ENCODE results near the gene LITAF. TPM values are rescaled to one million over a fixed set of nuclear protein-coding genes. Genes with fewer than 3 reads are reported as not detected.
A peak's percentile ranks its signal among the peaks of the same experiment; 100 is the strongest.

The LITAF gene
- total RNA-seq, 4 donors from 2014 or later, result 32.8 to 193 (median 101) TPM

- peak; percentile 51 for DNase-seq
- no peaks in the 10 kb centered on the region for H3K9me3 ChIP-seq
- peak overlapping the region; percentile 71 to 95 (median 78) for H3K4me3 ChIP-seq
- H3K27me3 ChIP-seq, result no peaks in the 10 kb centered on the region
- TF ChIP-seq POLR2AphosphoS5 (IDR thresholded peaks at IDR 0.05), result peak in 2 of 3 donors; percentile 22 to 25
- TF ChIP-seq POLR2A (IDR thresholded peaks at IDR 0.05), result peak; percentile 31
- TF ChIP-seq EP300 (IDR thresholded peaks at IDR 0.05; ENCODE audit: low read depth), result no peak
- peak overlapping the region; percentile 91 to 95 (median 92) for H3K27ac ChIP-seq
- 11% methylated on average over 27 of the region's 29 CpGs; no CpG with 5 or more reads in 1 of the 2 donors for WGBS, 2 donors (ENCODE audit: low coverage in 1 of 2)
- in situ Hi-C loops (cut with MboI; ENCODE audit: low pct_ligation_motif_present in 1 of 4, low pct_unique_long_range_greater_than_20kb in 1 of 4, low sequenced_read_pairs in 3 of 4), result no loop called here
- intact Hi-C loops (cut with DNase I; ENCODE audit: low total_unique reads), result loop anchor here (5.0 kb wide), 1 partner anchor 47 kb away; no protein-coding TSS in a partner anchor
- no peaks in the 10 kb centered on the region for H3K36me3 ChIP-seq
- H3K4me1 ChIP-seq, result peaks cover 6 to 56% (median 48%) of the 10 kb centered on the region in 4 donors
Measured at GRCh38 chr16:11585460-11586377, 1.0 kb downstream of the LITAF start.

GRCh38 chr16:11583889-11584565 lies 2.7 kb downstream of the LITAF start:
- intact Hi-C loops (cut with DNase I; ENCODE audit: low total_unique reads), result no loop called here
- Histone ChIP-seq H3K27ac (peak overlapping the region; percentile 91 to 95 (median 92)), H3K9me3 (no peaks in the 10 kb centered on the region), H3K4me1 (peaks cover 6 to 68% (median 48%) of the 10 kb centered on the region in 4 donors), H3K4me3 (peak overlapping the region in 3 of 4 donors; percentile 5 to 75 (median 71)), H3K36me3 (no peaks in the 10 kb centered on the region), H3K27me3 (no peaks in the 10 kb centered on the region)
- in situ Hi-C loops (cut with MboI; ENCODE audit: low pct_ligation_motif_present in 1 of 4, low pct_unique_long_range_greater_than_20kb in 1 of 4, low sequenced_read_pairs in 3 of 4), result no loop called here
- DNase-seq, result peak; percentile 67
- TF ChIP-seq POLR2AphosphoS5 (IDR thresholded peaks at IDR 0.05) (peak; percentile 44 to 70 (median 49)), CTCF (IDR thresholded peaks at IDR 0.05) (no peak)
- WGBS, 2 donors (ENCODE audit: low coverage in 1 of 2), result 18% methylated on average over 7 of the region's 7 CpGs; no CpG with 5 or more reads in 1 of the 2 donors

GRCh38 chr16:11583166-11583565 lies 3.6 kb downstream of the LITAF start:
- Histone ChIP-seq H3K4me1 (peaks cover 6 to 74% (median 48%) of the 10 kb centered on the region in 4 donors), H3K36me3 (no peaks in the 10 kb centered on the region), H3K27ac (peak overlapping the region; percentile 91 to 95 (median 92)), H3K4me3 (peak overlapping the region in 1 of 4 donors; percentile 75), H3K27me3 (no peaks in the 10 kb centered on the region), H3K9me3 (no peaks in the 10 kb centered on the region)
- in situ Hi-C loops (cut with MboI; ENCODE audit: low pct_ligation_motif_present in 1 of 4, low pct_unique_long_range_greater_than_20kb in 1 of 4, low sequenced_read_pairs in 3 of 4) (no loop called here), intact Hi-C loops (cut with DNase I; ENCODE audit: low total_unique reads) (no loop called here)
- no peak for DNase-seq
- 55 to 68% methylated on average over 5 to 7 of the region's 7 CpGs for WGBS, 2 donors (ENCODE audit: low coverage in 1 of 2)
- TF ChIP-seq POLR2A (IDR thresholded peaks at IDR 0.05), result no peak
- no peak for TF ChIP-seq EP300 (IDR thresholded peaks at IDR 0.05; ENCODE audit: low read depth)
- TF ChIP-seq CTCF (IDR thresholded peaks at IDR 0.05), result no peak
- TF ChIP-seq POLR2AphosphoS5 (IDR thresholded peaks at IDR 0.05), result no peak

GRCh38 chr16:11582157-11582814 lies 4.4 kb downstream of the LITAF start:
- Histone ChIP-seq H3K27ac (peak overlapping the region; percentile 91 to 95 (median 92)), H3K9me3 (no peaks in the 10 kb centered on the region), H3K27me3 (no peaks in the 10 kb centered on the region), H3K4me3 (peak overlapping the region in 1 of 4 donors; percentile 2), H3K36me3 (no peaks in the 10 kb centered on the region), H3K4me1 (peaks cover 0 to 76% (median 45%) of the 10 kb centered on the region in 4 donors)
- no peak for DNase-seq
- 60 to 77% methylated on average over 5 to 7 of the region's 7 CpGs for WGBS, 2 donors (ENCODE audit: low coverage in 1 of 2)
- intact Hi-C loops (cut with DNase I; ENCODE audit: low total_unique reads) (no loop called here), in situ Hi-C loops (cut with MboI; ENCODE audit: low pct_ligation_motif_present in 1 of 4, low pct_unique_long_range_greater_than_20kb in 1 of 4, low sequenced_read_pairs in 3 of 4) (no loop called here)
- TF ChIP-seq EP300 (IDR thresholded peaks at IDR 0.05; ENCODE audit: low read depth) (no peak), POLR2AphosphoS5 (IDR thresholded peaks at IDR 0.05) (no peak), CTCF (IDR thresholded peaks at IDR 0.05) (no peak)
